WERI-Rb-1 (cell line): ENCODE measurements around the gene CD9.

Source experiments
- DNase-seq: peaks from one replicate; pipeline ENCODE4 v3.0.0-alpha.2; 2020
- H3K27ac ChIP-seq: fragments of 250-450 bp; sonication (Bioruptor Pico); 2 replicates; pipeline ENCODE4 v1.5.1; 2020; ENCODE audit warnings: mild to moderate bottlenecking, moderate library complexity
- H3K27me3 ChIP-seq: fragments of 250-450 bp; sonication (Bioruptor Pico); 2 replicates; pipeline ENCODE4 v1.5.1; 2021; ENCODE audit warnings: mild to moderate bottlenecking, low read depth, moderate library complexity; ENCODE audit not compliant: insufficient read depth, severe bottlenecking
- H3K36me3 ChIP-seq: fragments of 250-450 bp; sonication (Bioruptor Pico); 2 replicates; pipeline ENCODE4 v1.5.1; 2020; ENCODE audit warnings: mild to moderate bottlenecking, moderate library complexity
- H3K4me3 ChIP-seq: 2 replicates; pipeline ENCODE4 v1.5.1; 2011; ENCODE audit warnings: low read depth, mild to moderate bottlenecking, control low read depth, low read length
- H3K9me3 ChIP-seq: fragments of 250-450 bp; sonication (Bioruptor Pico); 2 replicates; pipeline ENCODE4 v1.5.1; 2021; ENCODE audit warnings: mild to moderate bottlenecking, moderate library complexity; ENCODE audit not compliant: severe bottlenecking
- CTCF ChIP-seq: IDR thresholded peaks from 2 replicates; pipeline ENCODE4 v1.5.1; 2011; ENCODE audit warnings: low read depth, mild to moderate bottlenecking, control low read depth, inconsistent platforms, low read length

Gene CD9

DNA sequence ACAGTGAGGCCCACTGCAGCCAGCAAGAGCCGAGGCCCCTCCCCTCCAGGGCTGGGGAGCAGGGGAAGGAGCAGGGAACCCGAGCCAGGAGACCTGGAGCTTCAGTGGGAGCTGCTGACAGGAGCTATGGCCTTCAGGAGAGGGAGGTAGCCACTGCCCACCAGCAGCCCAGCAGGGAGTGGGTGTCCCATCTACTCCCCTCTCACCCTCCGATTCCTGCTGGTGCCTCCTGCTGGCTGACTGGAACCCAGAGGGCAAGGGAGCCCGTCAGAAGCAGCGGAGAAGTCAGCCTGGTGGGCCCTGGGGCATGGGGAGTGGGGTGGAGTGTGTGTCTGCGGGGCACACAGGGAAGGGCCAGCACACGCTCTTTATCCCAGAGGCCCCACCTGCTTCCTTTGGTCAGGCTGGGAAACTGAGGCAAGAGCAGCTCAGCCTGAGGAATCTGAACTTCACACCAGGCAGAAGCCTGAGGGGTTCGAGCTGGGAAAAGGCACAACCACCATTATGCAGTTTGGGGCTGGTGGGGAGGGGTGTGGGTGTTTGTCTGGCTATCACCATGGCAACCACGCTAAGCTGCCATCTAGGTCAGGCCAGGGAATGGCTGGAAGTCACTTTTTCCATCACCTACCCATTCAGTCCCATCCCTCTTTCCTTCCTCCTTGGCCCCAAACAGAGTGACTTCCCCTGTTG, 73.5 kb downstream of the CD9 start:
- no peak for DNase-seq
- peak; percentile 21; the same call in 1 of the 2 replicates for TF ChIP-seq CTCF
- Histone ChIP-seq H3K27me3 (no peaks in the 10 kb centered on the region), H3K4me3 (no peak overlapping the region), H3K9me3 (no peaks in the 10 kb centered on the region), H3K36me3 (no peaks in the 10 kb centered on the region), H3K27ac (no peak overlapping the region)

DNA sequence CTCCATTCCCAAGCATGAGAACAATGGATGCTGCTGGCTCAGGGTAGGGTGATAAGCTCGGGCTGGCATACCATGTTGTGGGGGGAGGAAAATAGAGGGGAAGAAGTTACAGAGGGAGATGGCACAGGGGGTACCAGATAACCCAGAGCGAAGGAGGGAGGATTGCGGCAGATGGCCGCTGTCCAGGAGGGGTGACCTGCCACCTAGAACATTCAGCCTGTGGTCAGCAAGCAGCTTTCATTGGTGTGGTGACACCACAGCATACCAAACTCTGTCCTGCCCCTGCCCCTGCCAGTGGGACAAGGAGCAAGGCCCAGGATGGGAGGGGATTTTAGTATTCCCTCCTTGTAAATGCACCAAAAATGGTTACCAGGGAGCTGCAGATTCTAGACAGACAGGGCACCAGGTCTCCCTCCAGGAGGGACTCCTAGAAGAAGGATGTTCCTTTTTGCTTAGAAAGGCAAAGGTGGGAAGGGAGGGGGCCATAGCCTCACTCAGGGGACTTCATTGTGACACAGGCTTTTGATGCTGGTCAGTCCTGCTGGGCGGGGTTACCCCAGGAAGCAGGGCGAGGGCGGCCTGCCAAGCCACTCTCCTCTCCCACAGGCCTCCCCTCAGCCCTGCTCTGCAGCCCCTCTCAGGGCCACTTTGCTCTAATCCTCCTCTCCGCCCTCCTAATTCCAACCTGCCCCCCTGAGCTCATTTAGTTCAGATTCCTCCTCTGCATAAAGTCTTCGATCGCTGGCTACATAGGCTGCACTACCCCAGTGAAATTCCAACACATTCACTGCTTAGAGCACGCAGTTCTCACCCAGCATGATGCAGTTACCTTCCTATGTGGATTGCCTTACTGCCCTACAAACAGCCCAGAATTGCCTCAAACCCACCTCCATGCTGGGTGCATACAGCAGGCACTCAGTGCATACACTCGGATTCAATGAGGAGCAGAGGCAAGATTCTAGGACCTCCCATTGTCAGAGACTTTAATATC, 74.3 kb downstream of the CD9 start:
- H3K27ac ChIP-seq = no peak overlapping the region
- H3K36me3 ChIP-seq = no peaks in the 10 kb centered on the region
- no peak for TF ChIP-seq CTCF
- DNase-seq = no peak
- H3K4me3 ChIP-seq = no peak overlapping the region
- no peaks in the 10 kb centered on the region for H3K27me3 ChIP-seq
- no peaks in the 10 kb centered on the region for H3K9me3 ChIP-seq

- H3K27ac ChIP-seq = no peak overlapping the region
These were observed 76.0 kb downstream of the CD9 start for GRCh38 chr12:6275928-6276887.

GRCh38 chr12:6276956-6277620, 76.9 kb downstream of the CD9 start:
- H3K4me3 ChIP-seq = no peak overlapping the region
- H3K27ac ChIP-seq = no peak overlapping the region
- TF ChIP-seq CTCF = peak; percentile 49
- no peaks in the 10 kb centered on the region for H3K36me3 ChIP-seq
- H3K27me3 ChIP-seq = no peaks in the 10 kb centered on the region
- H3K9me3 ChIP-seq = no peaks in the 10 kb centered on the region
- DNase-seq = peak; percentile 30

More at GRCh38 chr12:6275928-6276887, 76.0 kb downstream of the CD9 start:
- H3K9me3 ChIP-seq = no peaks in the 10 kb centered on the region
- H3K36me3 ChIP-seq = no peaks in the 10 kb centered on the region
- DNase-seq = no peak
- no peak for TF ChIP-seq CTCF
- H3K27me3 ChIP-seq = no peaks in the 10 kb centered on the region
- no peak overlapping the region for H3K4me3 ChIP-seq

- no peaks in the 10 kb centered on the region for H3K36me3 ChIP-seq
- no peak for TF ChIP-seq CTCF
- no peak for DNase-seq
- peak overlapping the region; percentile 78 for H3K27ac ChIP-seq
- H3K27me3 ChIP-seq = no peaks in the 10 kb centered on the region
- no peaks in the 10 kb centered on the region for H3K9me3 ChIP-seq
- H3K4me3 ChIP-seq = peak overlapping the region; percentile 52
These were observed 77.8 kb downstream of the CD9 start for GRCh38 chr12:6277982-6278438.
